ENCODE measurements around the gene CNTNAP2. TPM values are rescaled to one million over a fixed set of nuclear protein-coding genes. Genes with fewer than 3 reads are reported as not detected.

CNTNAP2 gene
- total RNA-seq, 2 experiments from 2014 or later: not detected

- ChIA-PET POLR2A (no interaction called here), CTCF (no interaction called here)
These were observed 1057.3 kb downstream of the CNTNAP2 start for GRCh38 chr7:147173883-147174282.

- ChIA-PET POLR2A (no interaction called here), CTCF (no interaction called here)
These were observed 1066.3 kb downstream of the CNTNAP2 start for GRCh38 chr7:147182874-147183273.

- POLR2A ChIA-PET: no interaction called here
- CTCF ChIA-PET: no interaction called here
These were observed 1066.7 kb downstream of the CNTNAP2 start for GRCh38 chr7:147183276-147183675.

- CTCF ChIA-PET: no interaction called here
- POLR2A ChIA-PET: no interaction called here
These were observed 1071.9 kb downstream of the CNTNAP2 start for GRCh38 chr7:147188467-147188866.

- CTCF ChIA-PET: no interaction called here
- POLR2A ChIA-PET: no interaction called here
These were observed 1076.9 kb downstream of the CNTNAP2 start for GRCh38 chr7:147193476-147193875.

- ChIA-PET POLR2A (no interaction called here), CTCF (interaction anchor here (0.6 kb wide), 1 partner anchor 29 kb away, joined by 4 read pairs; no protein-coding TSS in a partner anchor)
These were observed 1079.9 kb downstream of the CNTNAP2 start for GRCh38 chr7:147196481-147196880.

GRCh38 chr7:147197006-147197405 lies 1080.4 kb downstream of the CNTNAP2 start:
- ChIA-PET CTCF (no interaction called here), POLR2A (no interaction called here)

- ChIA-PET POLR2A (no interaction called here), CTCF (no interaction called here)
These were observed 1083.3 kb downstream of the CNTNAP2 start for GRCh38 chr7:147199868-147200267.

GRCh38 chr7:147207988-147208387 lies 1091.4 kb downstream of the CNTNAP2 start:
- ChIA-PET CTCF (no interaction called here), POLR2A (no interaction called here)

- ChIA-PET CTCF (no interaction called here), POLR2A (no interaction called here)
These were observed 1114.7 kb downstream of the CNTNAP2 start for GRCh38 chr7:147231275-147231674.

GRCh38 chr7:147235645-147236382 lies 1119.2 kb downstream of the CNTNAP2 start:
- ChIA-PET CTCF (no interaction called here), POLR2A (no interaction called here)

- CTCF ChIA-PET: no interaction called here
These were observed 1123.9 kb downstream of the CNTNAP2 start for GRCh38 chr7:147240468-147240867.

GRCh38 chr7:147245274-147245673 lies 1128.7 kb downstream of the CNTNAP2 start:
- ChIA-PET POLR2A (no interaction called here), CTCF (no interaction called here)

More at GRCh38 chr7:147240468-147240867, 1123.9 kb downstream of the CNTNAP2 start:
- POLR2A ChIA-PET: no interaction called here

- ChIA-PET CTCF (no interaction called here), POLR2A (no interaction called here)
These were observed 1133.4 kb downstream of the CNTNAP2 start for GRCh38 chr7:147249956-147250355.

GRCh38 chr7:147251751-147252325 lies 1135.2 kb downstream of the CNTNAP2 start:
- ChIA-PET POLR2A (no interaction called here), CTCF (no interaction called here)

GRCh38 chr7:147261693-147262092 lies 1145.1 kb downstream of the CNTNAP2 start:
- POLR2A ChIA-PET: no interaction called here
- CTCF ChIA-PET: interaction anchor here (1.0 kb wide), 1 partner anchor 19 kb away, joined by 3 read pairs; no protein-coding TSS in a partner anchor

GRCh38 chr7:147265528-147265927 lies 1148.9 kb downstream of the CNTNAP2 start:
- CTCF ChIA-PET: no interaction called here
- POLR2A ChIA-PET: no interaction called here

GRCh38 chr7:147276106-147276505 lies 1159.5 kb downstream of the CNTNAP2 start:
- ChIA-PET POLR2A (no interaction called here), CTCF (no interaction called here)

- ChIA-PET POLR2A (no interaction called here), CTCF (no interaction called here)
These were observed 1160.3 kb downstream of the CNTNAP2 start for GRCh38 chr7:147276783-147277370.

GRCh38 chr7:147279514-147279913 lies 1162.9 kb downstream of the CNTNAP2 start:
- ChIA-PET CTCF (no interaction called here), POLR2A (no interaction called here)

- ChIA-PET CTCF (interaction anchor here (0.7 kb wide), 1 partner anchor 19 kb away, joined by 3 read pairs; no protein-coding TSS in a partner anchor), POLR2A (no interaction called here)
These were observed 1163.4 kb downstream of the CNTNAP2 start for GRCh38 chr7:147279964-147280374.

All from activated CD8-positive, alpha-beta memory T cell treated with anti-CD3 and anti-CD28 coated beads for 36 hours (primary cell).